ENCODE measurements around the gene OR4F15.

- no peak for TF ChIP-seq GATA2 (IDR thresholded peaks at IDR 0.05; ENCODE audit: low read depth, low read length)
- TF ChIP-seq GATA3 (IDR thresholded peaks at IDR 0.05; ENCODE audit: low read depth, low read length), result no peak
Measured at GRCh38 chr15:101765772-101766456, 46.1 kb upstream of the OR4F15 start.
